ENCODE results near the gene MBNL2.

MBNL2 gene

DNA sequence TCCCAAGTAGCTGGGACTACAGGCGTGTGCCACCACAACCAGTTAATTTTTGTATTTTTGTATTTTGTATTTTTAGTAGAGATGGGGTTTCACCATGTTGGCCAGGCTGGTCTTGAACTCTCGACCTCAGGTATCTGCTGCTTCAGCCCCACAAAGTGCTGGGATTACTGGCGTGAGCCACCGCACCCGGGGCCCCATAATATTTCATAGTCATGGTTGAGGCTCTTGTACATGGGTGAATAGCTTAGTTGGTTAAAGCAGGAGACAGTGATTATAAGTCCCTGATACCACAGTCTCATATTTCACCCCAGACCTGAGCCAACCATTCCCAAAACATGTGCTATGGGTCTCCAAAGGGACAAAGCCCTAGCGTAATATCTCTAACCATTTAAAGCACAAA lies 26.1 kb downstream of the MBNL2 start:
- no peak overlapping the region for H3K27ac ChIP-seq
- TF ChIP-seq CTCF (conservative IDR thresholded peaks at IDR 0.05): no peak

DNA sequence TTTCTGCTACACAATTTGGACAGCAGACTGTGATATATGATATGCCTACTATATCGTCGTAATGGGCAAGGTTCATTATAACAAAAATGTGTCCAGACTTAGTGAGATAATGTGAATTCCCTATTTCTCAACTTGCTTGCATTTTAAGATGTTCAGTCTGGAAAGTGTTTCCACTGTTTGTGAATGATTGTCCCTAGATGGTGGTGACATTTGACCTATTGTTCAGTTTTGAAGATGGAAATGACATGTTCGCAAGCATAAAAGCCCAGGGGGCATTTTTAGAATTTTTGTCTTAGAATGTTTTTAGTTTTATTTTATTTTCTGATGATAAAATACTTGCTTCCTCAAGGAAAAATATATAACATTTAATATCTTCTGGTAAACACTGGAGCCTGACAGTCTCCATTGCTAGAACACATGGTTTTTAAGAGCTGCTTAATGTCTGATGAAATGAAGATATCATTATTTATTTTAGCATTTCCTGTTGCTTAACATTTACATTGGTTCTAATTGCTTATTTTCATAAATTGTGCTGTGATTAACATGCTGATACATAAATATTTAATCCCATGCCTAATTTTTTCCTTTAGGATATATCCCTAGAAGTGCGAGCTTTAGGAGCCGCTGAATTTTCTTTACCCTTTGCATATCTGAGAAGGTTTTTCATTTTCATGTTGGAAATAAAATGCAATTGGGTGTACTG lies 27.1 kb downstream of the MBNL2 start:
- no peak overlapping the region for H3K27ac ChIP-seq
- no peak for TF ChIP-seq CTCF (conservative IDR thresholded peaks at IDR 0.05)

GRCh38 chr13:97249796-97250495 lies 27.8 kb downstream of the MBNL2 start:
- no peak for TF ChIP-seq CTCF (conservative IDR thresholded peaks at IDR 0.05)
- no peak overlapping the region for H3K27ac ChIP-seq

- no peak overlapping the region for H3K27ac ChIP-seq
- no peak for TF ChIP-seq CTCF (conservative IDR thresholded peaks at IDR 0.05)
Measured at GRCh38 chr13:97250560-97250959, 28.4 kb downstream of the MBNL2 start.

DNA sequence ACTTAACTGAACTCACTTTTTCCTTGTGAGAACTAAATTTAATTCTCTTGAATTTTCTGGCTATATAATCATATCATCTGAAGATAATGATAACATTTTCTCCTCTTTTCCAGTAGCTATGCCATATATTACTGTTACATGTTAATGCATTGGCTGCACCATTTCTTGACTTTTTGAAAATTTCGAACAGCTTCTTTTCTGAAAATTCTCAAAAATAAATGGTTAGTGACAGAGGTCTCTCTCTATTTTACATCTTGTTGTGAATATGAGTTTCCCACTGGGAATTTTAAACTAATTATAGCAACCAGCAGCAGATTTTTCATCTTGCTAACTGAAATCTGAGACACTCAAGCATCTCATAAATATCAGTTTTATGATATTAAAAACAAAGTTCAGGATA lies 30.6 kb downstream of the MBNL2 start:
- TF ChIP-seq CTCF (conservative IDR thresholded peaks at IDR 0.05): no peak
- no peak overlapping the region for H3K27ac ChIP-seq

GRCh38 chr13:97253581-97254293 lies 31.6 kb downstream of the MBNL2 start:
- TF ChIP-seq CTCF (conservative IDR thresholded peaks at IDR 0.05): no peak
- H3K27ac ChIP-seq: no peak overlapping the region

DNA sequence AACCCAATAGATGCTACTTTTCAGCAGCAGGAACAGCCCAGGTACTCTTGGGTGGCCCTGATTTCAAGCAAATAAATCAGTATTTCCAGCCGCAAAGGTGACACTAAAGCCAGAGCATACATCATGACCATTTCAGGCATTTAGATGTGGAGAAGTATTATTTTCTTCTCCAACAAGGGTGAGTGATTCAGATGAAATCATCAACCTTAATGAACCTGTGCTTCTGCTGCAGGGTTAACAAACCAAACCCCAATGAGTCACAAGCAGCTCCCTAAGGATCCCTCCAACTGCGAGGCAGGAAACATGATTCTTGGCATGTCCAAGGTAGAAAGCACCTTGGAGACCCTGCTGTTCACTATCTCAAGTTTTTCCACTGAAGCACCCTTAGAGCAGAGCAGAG lies 32.7 kb downstream of the MBNL2 start:
- no peak overlapping the region for H3K27ac ChIP-seq
- no peak for TF ChIP-seq CTCF (conservative IDR thresholded peaks at IDR 0.05)
